Panc1 (cell line): ENCODE results near the gene MAPK8IP2.

ENCODE experiments used
- POLR2AphosphoS5 ChIP-seq: IDR thresholded peaks from 2 replicates; pipeline ENCODE4 v1.6.1; 2012; ENCODE audit warnings: mild to moderate bottlenecking, low read depth, low read length, moderate library complexity
- SIN3A ChIP-seq: IDR thresholded peaks from 2 replicates; pipeline ENCODE4 v1.6.1; 2012; ENCODE audit warnings: low read depth, mild to moderate bottlenecking, low read length, moderate library complexity, borderline replicate concordance; ENCODE audit not compliant: insufficient read depth
- TCF7L2 ChIP-seq: IDR thresholded peaks from 2 replicates; pipeline ENCODE4 v1.6.1; 2011; ENCODE audit warnings: mild to moderate bottlenecking, low read depth, low read length, inconsistent platforms
- TF ChIP-seq, protein P1 (sequence below), 2 experiments: IDR thresholded peaks; 2 replicates each; pipeline ENCODE4 v1.6.1; 2011 to 2012; ENCODE audit warnings: low read depth in 2 of 2, control low read depth in 1 of 2, low read length in 1 of 2, mild to moderate bottlenecking in 1 of 2, moderate library complexity in 1 of 2; ENCODE audit not compliant: insufficient read depth in 1 of 2
- TF ChIP-seq, protein P2 (sequence below): fragments of 450-650 bp; IDR thresholded peaks from 2 replicates; pipeline ENCODE4 v1.5.1; 2017; ENCODE audit warnings: mild to moderate bottlenecking

DNA sequence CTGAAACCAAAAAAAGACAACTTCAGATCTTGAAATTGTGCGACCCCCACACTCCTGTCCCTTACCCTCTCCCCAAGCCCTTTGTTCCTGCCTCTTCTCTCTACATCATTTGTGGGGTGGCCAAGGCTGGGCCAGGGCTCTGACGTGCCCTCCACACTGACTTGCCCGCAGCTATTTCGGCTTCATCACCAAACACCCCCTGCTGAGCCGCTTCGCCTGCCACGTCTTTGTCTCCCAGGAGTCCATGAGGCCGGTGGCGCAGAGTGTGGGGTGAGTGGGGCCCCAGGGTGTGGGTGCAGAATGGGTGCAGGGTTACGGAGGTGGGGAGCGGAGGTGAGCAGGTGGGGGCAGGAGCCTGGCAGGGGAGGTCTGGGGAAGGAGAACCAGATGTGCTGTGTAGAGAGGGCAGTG, 9.5 kb downstream of the MAPK8IP2 start:
- TF ChIP-seq TCF7L2 (no peak), POLR2AphosphoS5 (no peak), SIN3A (no peak)
- TF ChIP-seq, protein P1, sequence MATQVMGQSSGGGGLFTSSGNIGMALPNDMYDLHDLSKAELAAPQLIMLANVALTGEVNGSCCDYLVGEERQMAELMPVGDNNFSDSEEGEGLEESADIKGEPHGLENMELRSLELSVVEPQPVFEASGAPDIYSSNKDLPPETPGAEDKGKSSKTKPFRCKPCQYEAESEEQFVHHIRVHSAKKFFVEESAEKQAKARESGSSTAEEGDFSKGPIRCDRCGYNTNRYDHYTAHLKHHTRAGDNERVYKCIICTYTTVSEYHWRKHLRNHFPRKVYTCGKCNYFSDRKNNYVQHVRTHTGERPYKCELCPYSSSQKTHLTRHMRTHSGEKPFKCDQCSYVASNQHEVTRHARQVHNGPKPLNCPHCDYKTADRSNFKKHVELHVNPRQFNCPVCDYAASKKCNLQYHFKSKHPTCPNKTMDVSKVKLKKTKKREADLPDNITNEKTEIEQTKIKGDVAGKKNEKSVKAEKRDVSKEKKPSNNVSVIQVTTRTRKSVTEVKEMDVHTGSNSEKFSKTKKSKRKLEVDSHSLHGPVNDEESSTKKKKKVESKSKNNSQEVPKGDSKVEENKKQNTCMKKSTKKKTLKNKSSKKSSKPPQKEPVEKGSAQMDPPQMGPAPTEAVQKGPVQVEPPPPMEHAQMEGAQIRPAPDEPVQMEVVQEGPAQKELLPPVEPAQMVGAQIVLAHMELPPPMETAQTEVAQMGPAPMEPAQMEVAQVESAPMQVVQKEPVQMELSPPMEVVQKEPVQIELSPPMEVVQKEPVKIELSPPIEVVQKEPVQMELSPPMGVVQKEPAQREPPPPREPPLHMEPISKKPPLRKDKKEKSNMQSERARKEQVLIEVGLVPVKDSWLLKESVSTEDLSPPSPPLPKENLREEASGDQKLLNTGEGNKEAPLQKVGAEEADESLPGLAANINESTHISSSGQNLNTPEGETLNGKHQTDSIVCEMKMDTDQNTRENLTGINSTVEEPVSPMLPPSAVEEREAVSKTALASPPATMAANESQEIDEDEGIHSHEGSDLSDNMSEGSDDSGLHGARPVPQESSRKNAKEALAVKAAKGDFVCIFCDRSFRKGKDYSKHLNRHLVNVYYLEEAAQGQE (IDR thresholded peaks at IDR 0.05; ENCODE audit: insufficient read depth in 1 of 2, low read depth in 2 of 2, low read length in 1 of 2): no peak
- TF ChIP-seq, protein P2, sequence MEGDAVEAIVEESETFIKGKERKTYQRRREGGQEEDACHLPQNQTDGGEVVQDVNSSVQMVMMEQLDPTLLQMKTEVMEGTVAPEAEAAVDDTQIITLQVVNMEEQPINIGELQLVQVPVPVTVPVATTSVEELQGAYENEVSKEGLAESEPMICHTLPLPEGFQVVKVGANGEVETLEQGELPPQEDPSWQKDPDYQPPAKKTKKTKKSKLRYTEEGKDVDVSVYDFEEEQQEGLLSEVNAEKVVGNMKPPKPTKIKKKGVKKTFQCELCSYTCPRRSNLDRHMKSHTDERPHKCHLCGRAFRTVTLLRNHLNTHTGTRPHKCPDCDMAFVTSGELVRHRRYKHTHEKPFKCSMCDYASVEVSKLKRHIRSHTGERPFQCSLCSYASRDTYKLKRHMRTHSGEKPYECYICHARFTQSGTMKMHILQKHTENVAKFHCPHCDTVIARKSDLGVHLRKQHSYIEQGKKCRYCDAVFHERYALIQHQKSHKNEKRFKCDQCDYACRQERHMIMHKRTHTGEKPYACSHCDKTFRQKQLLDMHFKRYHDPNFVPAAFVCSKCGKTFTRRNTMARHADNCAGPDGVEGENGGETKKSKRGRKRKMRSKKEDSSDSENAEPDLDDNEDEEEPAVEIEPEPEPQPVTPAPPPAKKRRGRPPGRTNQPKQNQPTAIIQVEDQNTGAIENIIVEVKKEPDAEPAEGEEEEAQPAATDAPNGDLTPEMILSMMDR: no peak
